ENCODE data around the gene FYN. TPM values are rescaled to one million over a fixed set of nuclear protein-coding genes. Genes with fewer than 3 reads are reported as not detected.

Gene FYN
- total RNA-seq, 1 donor from 2014 or later, result 525 TPM

- DNase-seq, result no peak
- Mint-ChIP-seq H3K27me3 (ENCODE audit: unreplicated experiment) (peaks cover 3% of the 10 kb centered on the region), H3K9me3 (ENCODE audit: unreplicated experiment) (peaks cover 4% of the 10 kb centered on the region), H3K4me3 (ENCODE audit: unreplicated experiment) (no peak overlapping the region), H3K36me3 (ENCODE audit: unreplicated experiment) (peaks cover 3% of the 10 kb centered on the region), H3K4me1 (ENCODE audit: low read depth, unreplicated experiment) (peaks cover 49% of the 10 kb centered on the region), H3K27ac (ENCODE audit: unreplicated experiment) (no peak overlapping the region)
- no peak for TF ChIP-seq CTCF (IDR thresholded peaks at IDR 0.05; ENCODE audit: partially characterized antibody, unreplicated experiment)
These were observed 125.0 kb downstream of the FYN start for GRCh38 chr6:111748231-111748647.

GRCh38 chr6:111747829-111748228 is 125.4 kb downstream of the FYN start:
- peaks cover 45% of the 10 kb centered on the region for H3K4me1 Mint-ChIP-seq (ENCODE audit: low read depth, unreplicated experiment)
- no peak overlapping the region for H3K27ac Mint-ChIP-seq (ENCODE audit: unreplicated experiment)
- H3K4me3 Mint-ChIP-seq (ENCODE audit: unreplicated experiment), result no peak overlapping the region
- peaks cover 3% of the 10 kb centered on the region for H3K27me3 Mint-ChIP-seq (ENCODE audit: unreplicated experiment)
- DNase-seq, result no peak
- TF ChIP-seq CTCF (IDR thresholded peaks at IDR 0.05; ENCODE audit: partially characterized antibody, unreplicated experiment), result no peak
- peaks cover 4% of the 10 kb centered on the region for H3K36me3 Mint-ChIP-seq (ENCODE audit: unreplicated experiment)
- H3K9me3 Mint-ChIP-seq (ENCODE audit: unreplicated experiment), result peaks cover 4% of the 10 kb centered on the region

GRCh38 chr6:111747396-111747795 is 125.9 kb downstream of the FYN start:
- TF ChIP-seq CTCF (IDR thresholded peaks at IDR 0.05; ENCODE audit: partially characterized antibody, unreplicated experiment), result no peak
- H3K27ac Mint-ChIP-seq (ENCODE audit: unreplicated experiment), result no peak overlapping the region
- H3K4me1 Mint-ChIP-seq (ENCODE audit: low read depth, unreplicated experiment), result peaks cover 44% of the 10 kb centered on the region

GRCh38 chr6:111746983-111747382 is 126.3 kb downstream of the FYN start:
- peaks cover 3% of the 10 kb centered on the region for H3K27me3 Mint-ChIP-seq (ENCODE audit: unreplicated experiment)
- peaks cover 40% of the 10 kb centered on the region for H3K4me1 Mint-ChIP-seq (ENCODE audit: low read depth, unreplicated experiment)
- peaks cover 4% of the 10 kb centered on the region for H3K36me3 Mint-ChIP-seq (ENCODE audit: unreplicated experiment)
- no peak overlapping the region for H3K4me3 Mint-ChIP-seq (ENCODE audit: unreplicated experiment)
- no peak overlapping the region for H3K27ac Mint-ChIP-seq (ENCODE audit: unreplicated experiment)
- TF ChIP-seq CTCF (IDR thresholded peaks at IDR 0.05; ENCODE audit: partially characterized antibody, unreplicated experiment), result no peak
- peaks cover 5% of the 10 kb centered on the region for H3K9me3 Mint-ChIP-seq (ENCODE audit: unreplicated experiment)
- DNase-seq, result no peak

More at GRCh38 chr6:111747396-111747795, 125.9 kb downstream of the FYN start:
- peaks cover 3% of the 10 kb centered on the region for H3K27me3 Mint-ChIP-seq (ENCODE audit: unreplicated experiment)
- H3K36me3 Mint-ChIP-seq (ENCODE audit: unreplicated experiment), result peaks cover 4% of the 10 kb centered on the region
- peaks cover 5% of the 10 kb centered on the region for H3K9me3 Mint-ChIP-seq (ENCODE audit: unreplicated experiment)
- H3K4me3 Mint-ChIP-seq (ENCODE audit: unreplicated experiment), result no peak overlapping the region
- DNase-seq, result no peak

GRCh38 chr6:111745636-111746035 is 127.6 kb downstream of the FYN start:
- Mint-ChIP-seq H3K4me3 (ENCODE audit: unreplicated experiment) (no peak overlapping the region), H3K9me3 (ENCODE audit: unreplicated experiment) (peaks cover 5% of the 10 kb centered on the region), H3K4me1 (ENCODE audit: low read depth, unreplicated experiment) (peaks cover 40% of the 10 kb centered on the region), H3K27me3 (ENCODE audit: unreplicated experiment) (peaks cover 3% of the 10 kb centered on the region), H3K27ac (ENCODE audit: unreplicated experiment) (peak overlapping the region; percentile 21), H3K36me3 (ENCODE audit: unreplicated experiment) (peaks cover 4% of the 10 kb centered on the region)
- TF ChIP-seq CTCF (IDR thresholded peaks at IDR 0.05; ENCODE audit: partially characterized antibody, unreplicated experiment), result no peak
- DNase-seq, result no peak
